ENCODE results near the gene CDON. TPM values are rescaled to one million over a fixed set of nuclear protein-coding genes. Genes with fewer than 3 reads are reported as not detected.

Gene CDON
- total and polyA plus RNA-seq, 9 donors = 15.0 to 211 (median 124) TPM

DNA sequence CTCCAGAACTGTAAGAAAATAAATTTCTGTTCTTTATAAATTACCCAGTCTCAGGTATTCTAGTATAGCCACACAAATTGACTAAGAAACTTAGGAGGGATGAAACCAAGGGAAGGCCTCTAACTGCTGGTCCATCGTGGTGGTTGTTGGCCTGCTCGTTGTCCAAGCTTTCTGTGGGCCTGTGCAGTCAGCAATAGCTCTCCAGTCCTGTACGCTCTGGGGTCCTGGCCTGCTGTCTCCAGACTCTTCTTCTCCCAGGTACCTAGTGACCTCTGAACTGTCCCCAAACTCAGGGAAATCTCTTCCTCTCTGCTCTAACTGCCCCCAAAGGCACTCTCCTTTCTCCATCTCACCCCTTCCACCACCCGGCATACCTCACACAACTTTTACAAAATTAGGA, 122.5 kb downstream of the CDON start:
- H3K27ac ChIP-seq = no peak overlapping the region
- H3K36me3 ChIP-seq = no peaks in the 10 kb centered on the region
- 93 to 98% (median 97%) methylated on average over 4 of the region's 4 CpGs for WGBS, 3 donors
- H3K4me3 ChIP-seq = no peak overlapping the region
- no peak for DNase-seq
- intact Hi-C loops (cut with DNase I) = loop anchor here in 2 of 4 donors (5.0 to 10.0 kb wide), 2 partner anchors 115 to 252 kb away; no protein-coding TSS in a partner anchor
- no peaks in the 10 kb centered on the region for H3K27me3 ChIP-seq
- H3K4me1 ChIP-seq (ENCODE audit: insufficient read depth) = peaks cover 4% of the 10 kb centered on the region
- no peaks in the 10 kb centered on the region for H3K9me3 ChIP-seq
- TF ChIP-seq, protein P1, sequence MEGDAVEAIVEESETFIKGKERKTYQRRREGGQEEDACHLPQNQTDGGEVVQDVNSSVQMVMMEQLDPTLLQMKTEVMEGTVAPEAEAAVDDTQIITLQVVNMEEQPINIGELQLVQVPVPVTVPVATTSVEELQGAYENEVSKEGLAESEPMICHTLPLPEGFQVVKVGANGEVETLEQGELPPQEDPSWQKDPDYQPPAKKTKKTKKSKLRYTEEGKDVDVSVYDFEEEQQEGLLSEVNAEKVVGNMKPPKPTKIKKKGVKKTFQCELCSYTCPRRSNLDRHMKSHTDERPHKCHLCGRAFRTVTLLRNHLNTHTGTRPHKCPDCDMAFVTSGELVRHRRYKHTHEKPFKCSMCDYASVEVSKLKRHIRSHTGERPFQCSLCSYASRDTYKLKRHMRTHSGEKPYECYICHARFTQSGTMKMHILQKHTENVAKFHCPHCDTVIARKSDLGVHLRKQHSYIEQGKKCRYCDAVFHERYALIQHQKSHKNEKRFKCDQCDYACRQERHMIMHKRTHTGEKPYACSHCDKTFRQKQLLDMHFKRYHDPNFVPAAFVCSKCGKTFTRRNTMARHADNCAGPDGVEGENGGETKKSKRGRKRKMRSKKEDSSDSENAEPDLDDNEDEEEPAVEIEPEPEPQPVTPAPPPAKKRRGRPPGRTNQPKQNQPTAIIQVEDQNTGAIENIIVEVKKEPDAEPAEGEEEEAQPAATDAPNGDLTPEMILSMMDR (IDR thresholded peaks at IDR 0.05) = no peak
- TF ChIP-seq EP300 (IDR thresholded peaks at IDR 0.05) (no peak), POLR2A (IDR thresholded peaks at IDR 0.05) (no peak)

DNA sequence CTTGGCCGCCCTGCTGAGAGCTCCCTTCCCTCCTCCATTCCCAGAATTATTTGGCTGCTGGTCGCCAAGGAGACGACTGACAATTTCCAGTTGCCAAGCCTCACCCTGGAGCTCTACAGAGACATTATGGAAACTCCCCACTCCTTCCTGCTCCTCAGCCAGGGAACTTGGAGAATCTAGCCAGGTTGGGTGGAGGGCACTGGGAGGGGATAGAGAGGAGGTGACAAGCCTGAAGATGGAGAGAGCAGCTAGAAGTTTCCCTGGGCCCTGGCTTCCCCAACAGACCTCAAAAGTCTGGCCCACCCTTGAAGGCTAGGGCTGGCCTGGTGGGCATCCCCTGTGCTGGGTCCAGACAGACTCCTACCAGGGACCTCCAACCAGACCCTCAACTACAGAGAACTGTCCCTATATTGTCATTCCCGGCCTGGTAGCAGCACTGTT, 123.6 kb downstream of the CDON start:
- Histone ChIP-seq H3K4me3 (no peak overlapping the region), H3K4me1 (ENCODE audit: insufficient read depth) (peaks cover 4% of the 10 kb centered on the region), H3K27me3 (no peaks in the 10 kb centered on the region), H3K27ac (no peak overlapping the region), H3K36me3 (no peaks in the 10 kb centered on the region), H3K9me3 (no peaks in the 10 kb centered on the region)
- DNase-seq = no peak
- intact Hi-C loops (cut with DNase I) = no loop called here
- WGBS, 3 donors = 25 to 32% (median 31%) methylated on average over 4 of the region's 4 CpGs
- TF ChIP-seq POLR2A (IDR thresholded peaks at IDR 0.05) = no peak
- TF ChIP-seq, protein P1 (IDR thresholded peaks at IDR 0.05) = no peak
- TF ChIP-seq EP300 (IDR thresholded peaks at IDR 0.05) = no peak

DNA sequence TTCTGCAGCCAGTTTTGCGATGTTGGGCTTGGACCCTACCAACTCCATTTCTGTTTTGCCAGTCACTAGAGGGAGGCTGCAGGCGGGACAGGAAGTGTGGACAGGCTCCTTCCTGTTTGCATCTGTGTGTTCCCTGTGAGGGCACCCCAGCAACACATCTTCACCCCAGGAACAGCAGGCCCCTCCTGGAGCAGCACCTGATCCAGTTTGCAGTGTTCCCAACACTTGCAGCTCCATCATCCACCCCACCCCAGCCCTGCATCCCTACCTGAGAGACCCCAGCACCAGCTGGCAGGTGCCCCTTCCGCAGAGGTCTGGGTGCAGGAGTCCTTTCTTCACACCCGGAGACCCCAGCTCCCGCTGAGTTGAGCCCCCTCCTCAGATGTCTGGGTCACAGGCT, 124.2 kb downstream of the CDON start:
- Histone ChIP-seq H3K4me3 (no peak overlapping the region), H3K9me3 (no peaks in the 10 kb centered on the region), H3K36me3 (no peaks in the 10 kb centered on the region), H3K27me3 (no peaks in the 10 kb centered on the region), H3K27ac (no peak overlapping the region), H3K4me1 (ENCODE audit: insufficient read depth) (peaks cover 4% of the 10 kb centered on the region)
- intact Hi-C loops (cut with DNase I) = no loop called here
- TF ChIP-seq EP300 (IDR thresholded peaks at IDR 0.05) (no peak), POLR2A (IDR thresholded peaks at IDR 0.05) (no peak)
- TF ChIP-seq, protein P1 (IDR thresholded peaks at IDR 0.05) = no peak
- 88 to 92% (median 91%) methylated on average over 5 of the region's 5 CpGs for WGBS, 3 donors
- no peak for DNase-seq

DNA sequence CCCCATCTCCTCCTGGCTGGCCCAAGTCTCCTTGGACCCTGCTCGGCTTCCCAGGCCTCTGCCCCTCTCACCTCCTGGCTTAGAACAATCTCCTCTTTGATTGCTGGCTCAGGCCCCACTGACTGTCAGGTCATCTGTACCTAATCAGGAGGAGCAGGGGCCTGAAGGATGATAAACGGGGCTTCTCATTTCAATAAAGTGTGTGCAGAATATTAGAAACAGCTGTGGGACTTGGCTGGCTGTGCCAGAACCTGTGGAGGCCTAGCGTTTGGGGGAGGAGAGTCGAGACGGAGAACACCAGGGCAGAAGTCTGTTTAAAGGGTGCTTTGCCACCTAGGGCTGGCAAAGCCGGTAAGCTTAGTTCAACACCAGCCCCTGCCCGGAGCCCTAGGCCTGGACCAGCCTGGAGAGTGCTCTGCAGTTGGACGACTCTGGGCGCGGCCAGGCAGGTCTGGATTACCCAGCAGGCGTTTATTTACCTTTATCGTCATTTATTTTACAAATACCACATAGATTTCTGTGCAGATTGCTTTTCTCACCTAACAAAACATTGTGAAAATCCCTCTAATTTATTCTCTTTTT, 127.0 kb downstream of the CDON start:
- TF ChIP-seq, protein P1 (IDR thresholded peaks at IDR 0.05) = no peak
- TF ChIP-seq EP300 (IDR thresholded peaks at IDR 0.05) (no peak), POLR2A (IDR thresholded peaks at IDR 0.05) (no peak)

More for the DNA sequence above, 127.0 kb downstream of the CDON start:
- H3K36me3 ChIP-seq = no peaks in the 10 kb centered on the region
- no peaks in the 10 kb centered on the region for H3K9me3 ChIP-seq
- 32 to 41% (median 39%) methylated on average over 12 of the region's 12 CpGs for WGBS, 3 donors
- DNase-seq = peak in 1 of 5 donors; percentile 47
- H3K27ac ChIP-seq = no peak overlapping the region
- H3K27me3 ChIP-seq = no peaks in the 10 kb centered on the region
- peaks cover 3% of the 10 kb centered on the region for H3K4me1 ChIP-seq (ENCODE audit: insufficient read depth)
- intact Hi-C loops (cut with DNase I) = no loop called here
- H3K4me3 ChIP-seq = no peak overlapping the region
